Calu3 (cell line): ENCODE measurements around the gene PRPF38B. TPM values are rescaled to one million over a fixed set of nuclear protein-coding genes. Genes with fewer than 3 reads are reported as not detected.

Experiments used
- BruUV-seq: library from RNA; stranded (reverse); fragments of 400-500 nt; replicated peaks from 2 replicates; lab custom pipeline; 2021; lab: Mats Ljungman, UMichigan
- CTCF ChIA-PET: fragments of 300-600 bp; sonication (Branson Sonifier 250); formaldehyde crosslinking; loops from one replicate; lab custom pipeline; 2022; ENCODE audit warnings: antibody characterized with exemption; lab: Charles Lee
- DNase-seq: peaks from one replicate; pipeline ENCODE4 v3.0.0; 2022
- H3K27ac Mint-ChIP-seq: one replicate; pipeline ENCODE4 v1.8.0; 2022; ENCODE audit warnings: mixed read lengths; ENCODE audit not compliant: unreplicated experiment
- H3K27me3 Mint-ChIP-seq: one replicate; pipeline ENCODE4 v1.8.0; 2022; ENCODE audit warnings: mixed read lengths; ENCODE audit not compliant: unreplicated experiment
- H3K36me3 Mint-ChIP-seq: one replicate; pipeline ENCODE4 v1.8.0; 2022; ENCODE audit warnings: mild to moderate bottlenecking, moderate library complexity, mixed read lengths; ENCODE audit not compliant: insufficient read depth, unreplicated experiment
- H3K4me1 Mint-ChIP-seq: one replicate; pipeline ENCODE4 v1.8.0; 2022; ENCODE audit warnings: mild to moderate bottlenecking, low read depth, mixed read lengths; ENCODE audit not compliant: unreplicated experiment
- H3K4me3 Mint-ChIP-seq: one replicate; pipeline ENCODE4 v1.8.0; 2022; ENCODE audit warnings: mild to moderate bottlenecking, low read depth, moderate library complexity, mixed read lengths; ENCODE audit not compliant: unreplicated experiment
- H3K9me3 Mint-ChIP-seq: one replicate; pipeline ENCODE4 v1.8.0; 2022; ENCODE audit warnings: low read depth, mixed read lengths; ENCODE audit not compliant: unreplicated experiment
- intact Hi-C: fragments of 100-400 bp; cut with micrococcal nuclease; formaldehyde crosslinking; loops from one replicate; pipeline ENCODE4 v1.10.0; 2022; ENCODE audit not compliant: unreplicated experiment
- total RNA-seq: library from RNA; stranded (reverse); gene quantifications from 2 replicates; pipeline ENCODE4 v1.2.3, GENCODE V29; 2022
- TF ChIP-seq, protein P1 (sequence below): fragments of 200-600 bp; IDR thresholded peaks from one replicate; pipeline ENCODE4 v1.8.0; 2022; ENCODE audit warnings: antibody characterized with exemption; ENCODE audit not compliant: unreplicated experiment

Gene PRPF38B
- total RNA-seq, 1 experiment from 2014 or later = 47.6 TPM

DNA sequence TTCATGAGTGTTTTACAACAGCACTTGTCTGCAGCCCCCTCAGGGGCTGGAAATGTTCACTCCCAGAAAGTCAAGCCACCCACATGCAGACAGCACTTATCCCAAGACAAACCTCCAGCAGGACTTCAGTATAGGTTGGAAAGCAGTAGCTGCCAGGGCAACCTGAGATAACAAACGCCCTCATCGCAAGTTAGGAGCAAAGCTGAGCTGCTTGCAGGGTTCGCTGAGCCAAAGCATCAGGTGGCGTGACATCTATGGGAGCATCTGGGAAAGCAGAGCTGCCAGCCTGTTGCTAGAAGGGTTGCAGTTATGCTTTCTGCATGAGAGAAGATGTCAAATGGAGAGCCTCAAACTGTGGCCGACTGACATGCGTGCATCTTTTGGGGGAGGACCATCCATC lies 50.1 kb downstream of the PRPF38B start:
- no TSS peak for BruUV-seq
- CTCF ChIA-PET = no interaction called here
- no peaks in the 10 kb centered on the region for H3K27me3 Mint-ChIP-seq
- peaks cover 11% of the 10 kb centered on the region for H3K36me3 Mint-ChIP-seq
- H3K4me3 Mint-ChIP-seq = no peak overlapping the region
- TF ChIP-seq, protein P1, sequence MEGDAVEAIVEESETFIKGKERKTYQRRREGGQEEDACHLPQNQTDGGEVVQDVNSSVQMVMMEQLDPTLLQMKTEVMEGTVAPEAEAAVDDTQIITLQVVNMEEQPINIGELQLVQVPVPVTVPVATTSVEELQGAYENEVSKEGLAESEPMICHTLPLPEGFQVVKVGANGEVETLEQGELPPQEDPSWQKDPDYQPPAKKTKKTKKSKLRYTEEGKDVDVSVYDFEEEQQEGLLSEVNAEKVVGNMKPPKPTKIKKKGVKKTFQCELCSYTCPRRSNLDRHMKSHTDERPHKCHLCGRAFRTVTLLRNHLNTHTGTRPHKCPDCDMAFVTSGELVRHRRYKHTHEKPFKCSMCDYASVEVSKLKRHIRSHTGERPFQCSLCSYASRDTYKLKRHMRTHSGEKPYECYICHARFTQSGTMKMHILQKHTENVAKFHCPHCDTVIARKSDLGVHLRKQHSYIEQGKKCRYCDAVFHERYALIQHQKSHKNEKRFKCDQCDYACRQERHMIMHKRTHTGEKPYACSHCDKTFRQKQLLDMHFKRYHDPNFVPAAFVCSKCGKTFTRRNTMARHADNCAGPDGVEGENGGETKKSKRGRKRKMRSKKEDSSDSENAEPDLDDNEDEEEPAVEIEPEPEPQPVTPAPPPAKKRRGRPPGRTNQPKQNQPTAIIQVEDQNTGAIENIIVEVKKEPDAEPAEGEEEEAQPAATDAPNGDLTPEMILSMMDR = no peak
- intact Hi-C loops = no loop called here
- H3K9me3 Mint-ChIP-seq = no peaks in the 10 kb centered on the region
- H3K27ac Mint-ChIP-seq = no peak overlapping the region
- no peak for DNase-seq
- H3K4me1 Mint-ChIP-seq = no peaks in the 10 kb centered on the region

DNA sequence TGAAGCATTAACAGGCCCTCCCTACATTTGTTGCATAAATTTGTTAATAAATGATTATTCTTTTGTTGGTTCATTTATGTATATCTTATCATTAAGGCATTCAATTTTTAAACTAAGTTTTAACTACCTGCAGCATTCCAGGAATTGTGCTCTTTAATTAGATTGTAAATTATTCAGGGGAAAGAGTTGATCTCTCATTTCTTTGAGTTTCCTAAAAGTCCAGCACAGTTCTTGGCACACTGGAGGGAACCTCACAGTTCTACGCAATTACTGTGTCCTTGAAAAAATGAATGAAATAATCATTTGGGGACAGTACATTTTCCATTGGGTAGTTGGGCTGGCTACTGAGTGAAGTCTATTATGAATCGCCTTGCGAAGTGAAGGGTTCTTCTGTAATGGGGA lies 53.9 kb downstream of the PRPF38B start:
- peaks cover 19% of the 10 kb centered on the region for H3K4me1 Mint-ChIP-seq
- CTCF ChIA-PET = no interaction called here
- H3K4me3 Mint-ChIP-seq = peak overlapping the region; percentile 85
- no peaks in the 10 kb centered on the region for H3K9me3 Mint-ChIP-seq
- DNase-seq = no peak
- BruUV-seq = no TSS peak
- intact Hi-C loops = loop anchor here (2.0 kb wide), 1 partner anchor 53 kb away; the partner anchor contains the start of gene PRPF38B
- no peaks in the 10 kb centered on the region for H3K27me3 Mint-ChIP-seq
- TF ChIP-seq, protein P1 = no peak
- H3K36me3 Mint-ChIP-seq = peaks cover 14% of the 10 kb centered on the region
- H3K27ac Mint-ChIP-seq = no peak overlapping the region

- Mint-ChIP-seq H3K4me3 (peak within 1 kb of the TSS; percentile 85), H3K27ac (peak within 1 kb of the TSS; percentile 97), H3K9me3 (no peaks in the 10 kb centered on the region), H3K4me1 (peaks cover 19% of the 10 kb centered on the region), H3K27me3 (no peaks in the 10 kb centered on the region), H3K36me3 (peaks cover 14% of the 10 kb centered on the region)
- TF ChIP-seq, protein P1 = peak; percentile 75
- peak; percentile 98 for DNase-seq
- BruUV-seq = no TSS peak
- CTCF ChIA-PET = no interaction called here
- intact Hi-C loops = loop anchor here (2.0 kb wide), 1 partner anchor 54 kb away; the partner anchor contains the start of gene PRPF38B
Measured at GRCh38 chr1:108746382-108747170, 54.5 kb downstream of the PRPF38B start, which contains the start of gene STXBP3. Gene STXBP3 (plus strand): TSS chr1:108746674. CDS start chr1:108746738, 64 bp downstream.

GRCh38 chr1:108747171-108747850 lies 55.2 kb downstream of the PRPF38B start:
- peak overlapping the region; percentile 97 for H3K27ac Mint-ChIP-seq
- H3K27me3 Mint-ChIP-seq = no peaks in the 10 kb centered on the region
- CTCF ChIA-PET = no interaction called here
- H3K9me3 Mint-ChIP-seq = no peaks in the 10 kb centered on the region
- peak overlapping the region; percentile 85 for H3K4me3 Mint-ChIP-seq
- intact Hi-C loops = loop anchor here (2.0 kb wide), 1 partner anchor 55 kb away; the partner anchor contains the start of gene PRPF38B
- peaks cover 14% of the 10 kb centered on the region for H3K36me3 Mint-ChIP-seq
- BruUV-seq = TSS peak; percentile 77
- H3K4me1 Mint-ChIP-seq = peaks cover 19% of the 10 kb centered on the region
- peak; percentile 65 for DNase-seq
- TF ChIP-seq, protein P1 = no peak
